Measurements from ENCODE around the gene CD80. TPM values are rescaled to one million over a fixed set of nuclear protein-coding genes. Genes with fewer than 3 reads are reported as not detected.
A peak's percentile ranks its signal among the peaks of the same experiment; 100 is the strongest.

The CD80 gene
- total and polyA plus RNA-seq, 2 donors, result 3.3 to 6.2 TPM

DNA sequence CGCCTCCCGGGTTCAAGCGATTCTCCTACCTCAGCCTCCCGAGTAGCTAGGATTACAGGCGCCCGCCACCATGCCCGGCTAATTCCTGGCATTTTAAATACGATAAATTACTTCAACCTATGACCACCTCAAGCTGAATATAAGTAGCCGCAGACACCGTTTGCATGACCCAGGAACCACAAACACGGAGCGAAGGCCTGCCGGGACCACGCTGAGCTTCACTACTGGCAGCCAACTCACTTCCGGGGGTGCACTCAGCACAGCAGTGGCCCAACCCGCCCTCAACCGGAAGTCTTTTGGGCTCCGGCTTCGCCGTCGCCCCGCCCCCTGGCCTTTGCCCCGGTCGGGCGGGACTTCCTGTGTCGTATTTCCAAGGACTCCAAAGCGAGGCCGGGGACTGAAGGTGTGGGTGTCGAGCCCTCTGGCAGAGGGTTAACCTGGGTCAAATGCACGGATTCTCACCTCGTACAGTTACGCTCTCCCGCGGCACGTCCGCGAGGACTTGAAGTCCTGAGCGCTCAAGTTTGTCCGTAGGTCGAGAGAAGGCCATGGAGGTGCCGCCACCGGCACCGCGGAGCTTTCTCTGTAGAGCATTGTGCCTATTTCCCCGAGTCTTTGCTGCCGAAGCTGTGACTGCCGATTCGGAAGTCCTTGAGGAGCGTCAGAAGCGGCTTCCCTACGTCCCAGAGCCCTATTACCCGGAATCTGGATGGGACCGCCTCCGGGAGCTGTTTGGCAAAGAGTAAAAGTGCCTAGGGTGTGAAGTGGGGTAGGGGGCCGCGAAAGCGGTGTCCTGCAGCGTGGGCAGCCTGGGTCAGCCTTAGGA lies 61.0 kb downstream of the CD80 start, which contains the start of gene TIMMDC1:
TIMMDC1 (plus strand) TSS at position 362 of the 826 bp plus-strand sequence; CDS start at position 549, 187 bp downstream.
- H3K36me3 ChIP-seq (ENCODE audit: control insufficient read depth in 2 of 2, insufficient read depth in 2 of 2, low read length in 1 of 2), result peaks cover 0 to under 1% of the 10 kb centered on the region in 2 donors
- WGBS, result under 1% methylated on average over 58 of the region's 58 CpGs
- no peaks in the 10 kb centered on the region for H3K27me3 ChIP-seq (ENCODE audit: control insufficient read depth in 2 of 2, insufficient read depth in 1 of 2, low read length in 1 of 2)
- peak within 1 kb of the TSS; percentile 94 to 97 for H3K27ac ChIP-seq (ENCODE audit: low read depth in 1 of 2, low read length in 1 of 2)
- no peaks in the 10 kb centered on the region for H3K9me3 ChIP-seq (ENCODE audit: control insufficient read depth in 2 of 2, insufficient read depth in 1 of 2, low read length in 1 of 2)
- peaks cover 12 to 15% of the 10 kb centered on the region in 2 donors for H3K4me1 ChIP-seq (ENCODE audit: control insufficient read depth in 2 of 2, insufficient read depth in 2 of 2, low read length in 2 of 2)
- peak within 1 kb of the TSS; percentile 92 to 97 for H3K4me3 ChIP-seq (ENCODE audit: low read length in 2 of 2)
- DNase-seq (ENCODE audit: low read depth in 6 of 9, low spot score in 9 of 9), result peak; percentile 89 to 99 (median 94)

DNA sequence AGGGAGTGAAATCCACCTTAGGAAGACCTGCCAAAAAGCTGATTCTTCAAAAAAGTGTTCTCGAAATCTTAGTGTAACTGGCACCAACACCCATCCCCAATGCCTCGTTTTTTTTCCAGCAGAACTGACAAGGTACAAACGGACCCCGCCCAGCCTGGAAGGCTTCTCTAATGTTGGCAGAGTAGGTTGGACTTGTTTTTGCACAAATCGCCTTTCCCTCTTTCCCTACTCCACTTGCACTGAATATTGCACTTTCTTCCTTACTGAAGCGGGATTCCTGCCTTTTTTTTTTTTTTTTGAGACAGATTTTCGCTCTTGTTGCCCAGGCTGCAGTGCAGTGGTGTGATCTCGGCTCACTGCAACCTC lies 61.6 kb downstream of the CD80 start:
- Histone ChIP-seq H3K27ac (ENCODE audit: low read depth in 1 of 2, low read length in 1 of 2) (peak overlapping the region; percentile 94 to 97), H3K4me1 (ENCODE audit: control insufficient read depth in 2 of 2, insufficient read depth in 2 of 2, low read length in 2 of 2) (peaks cover 12 to 15% of the 10 kb centered on the region in 2 donors), H3K36me3 (ENCODE audit: control insufficient read depth in 2 of 2, insufficient read depth in 2 of 2, low read length in 1 of 2) (peaks cover 0 to under 1% of the 10 kb centered on the region in 2 donors), H3K4me3 (ENCODE audit: low read length in 2 of 2) (peak overlapping the region; percentile 92 to 97), H3K9me3 (ENCODE audit: control insufficient read depth in 2 of 2, insufficient read depth in 1 of 2, low read length in 1 of 2) (no peaks in the 10 kb centered on the region), H3K27me3 (ENCODE audit: control insufficient read depth in 2 of 2, insufficient read depth in 1 of 2, low read length in 1 of 2) (no peaks in the 10 kb centered on the region)
- WGBS, result 11% methylated on average over 8 of the region's 8 CpGs
- DNase-seq (ENCODE audit: low read depth in 6 of 9, low spot score in 9 of 9), result peak in 4 of 9 donors; percentile 2 to 45 (median 10)

DNA sequence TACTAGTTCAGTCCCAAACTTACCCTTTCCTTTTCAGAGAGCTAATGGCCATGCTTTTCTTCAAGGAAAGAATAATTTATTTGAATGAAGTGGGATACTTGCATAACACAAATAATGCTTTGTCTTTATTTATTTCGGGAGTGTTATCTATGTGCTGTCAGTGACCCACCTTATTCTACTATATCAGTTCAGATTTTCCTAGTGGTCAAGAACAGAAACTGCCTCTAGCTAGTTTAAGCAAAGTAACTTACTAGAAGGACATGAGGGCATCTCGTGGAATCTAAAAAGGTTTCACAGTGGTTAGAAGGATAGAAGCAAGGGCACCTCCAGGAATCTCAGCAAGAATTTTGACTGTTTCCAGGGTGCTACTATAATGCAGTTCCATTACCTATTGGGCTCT lies 64.8 kb downstream of the CD80 start:
- no peak for DNase-seq (ENCODE audit: low read depth in 6 of 9, low spot score in 9 of 9)
- Histone ChIP-seq H3K9me3 (ENCODE audit: control insufficient read depth in 2 of 2, insufficient read depth in 1 of 2, low read length in 1 of 2) (no peaks in the 10 kb centered on the region), H3K4me3 (ENCODE audit: low read length in 2 of 2) (no peak overlapping the region), H3K4me1 (ENCODE audit: control insufficient read depth in 2 of 2, insufficient read depth in 2 of 2, low read length in 2 of 2) (peaks cover 11 to 12% of the 10 kb centered on the region in 2 donors), H3K27ac (ENCODE audit: low read depth in 1 of 2, low read length in 1 of 2) (no peak overlapping the region), H3K27me3 (ENCODE audit: control insufficient read depth in 2 of 2, insufficient read depth in 1 of 2, low read length in 1 of 2) (no peaks in the 10 kb centered on the region), H3K36me3 (ENCODE audit: control insufficient read depth in 2 of 2, insufficient read depth in 2 of 2, low read length in 1 of 2) (peaks cover 3 to 13% of the 10 kb centered on the region in 2 donors)
- 96% methylated on average over 2 of the region's 2 CpGs for WGBS

DNA sequence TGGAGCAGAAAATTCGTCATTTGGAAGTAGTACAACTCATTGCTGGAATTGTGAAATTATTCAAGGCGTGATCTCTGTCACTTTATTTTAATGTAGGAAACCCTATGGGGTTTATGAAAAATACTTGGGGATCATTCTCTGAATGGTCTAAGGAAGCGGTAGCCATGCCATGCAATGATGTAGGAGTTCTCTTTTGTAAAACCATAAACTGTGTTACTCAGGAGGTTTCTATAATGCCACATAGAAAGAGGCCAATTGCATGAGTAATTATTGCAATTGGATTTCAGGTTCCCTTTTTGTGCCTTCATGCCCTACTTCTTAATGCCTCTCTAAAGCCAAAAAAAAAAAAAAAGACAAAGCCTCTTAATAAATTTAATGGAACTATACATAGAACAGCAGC lies 66.6 kb downstream of the CD80 start:
- no peak for DNase-seq (ENCODE audit: low read depth in 6 of 9, low spot score in 9 of 9)
- H3K36me3 ChIP-seq (ENCODE audit: control insufficient read depth in 2 of 2, insufficient read depth in 2 of 2, low read length in 1 of 2), result peaks cover 14 to 24% of the 10 kb centered on the region in 2 donors
- H3K27ac ChIP-seq (ENCODE audit: low read depth in 1 of 2, low read length in 1 of 2), result no peak overlapping the region
- no peaks in the 10 kb centered on the region for H3K27me3 ChIP-seq (ENCODE audit: control insufficient read depth in 2 of 2, insufficient read depth in 1 of 2, low read length in 1 of 2)
- 96% methylated on average over 3 of the region's 3 CpGs for WGBS
- H3K4me1 ChIP-seq (ENCODE audit: control insufficient read depth in 2 of 2, insufficient read depth in 2 of 2, low read length in 2 of 2), result peaks cover 2 to 3% of the 10 kb centered on the region in 2 donors
- H3K4me3 ChIP-seq (ENCODE audit: low read length in 2 of 2), result no peak overlapping the region
- no peaks in the 10 kb centered on the region for H3K9me3 ChIP-seq (ENCODE audit: control insufficient read depth in 2 of 2, insufficient read depth in 1 of 2, low read length in 1 of 2)

DNA sequence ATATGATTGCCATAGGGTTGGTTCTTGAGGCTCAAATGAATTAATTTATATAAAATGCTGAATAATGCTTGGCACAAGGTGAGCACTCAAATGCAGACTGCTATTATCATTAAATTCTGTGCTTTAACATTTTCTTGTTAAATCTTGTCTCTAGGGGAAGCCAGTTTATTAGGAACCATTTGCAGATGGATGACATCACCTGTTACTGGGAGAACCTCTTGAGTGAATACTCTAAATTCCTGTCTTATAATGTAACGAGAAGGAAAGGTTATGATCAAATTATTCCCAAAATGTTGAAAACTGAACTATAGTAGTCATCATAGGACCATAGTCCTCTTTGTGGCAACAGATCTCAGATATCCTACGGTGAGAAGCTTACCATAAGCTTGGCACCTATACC lies 67.3 kb downstream of the CD80 start:
- Histone ChIP-seq H3K9me3 (ENCODE audit: control insufficient read depth in 2 of 2, insufficient read depth in 1 of 2, low read length in 1 of 2) (no peaks in the 10 kb centered on the region), H3K27me3 (ENCODE audit: control insufficient read depth in 2 of 2, insufficient read depth in 1 of 2, low read length in 1 of 2) (no peaks in the 10 kb centered on the region), H3K27ac (ENCODE audit: low read depth in 1 of 2, low read length in 1 of 2) (no peak overlapping the region), H3K36me3 (ENCODE audit: control insufficient read depth in 2 of 2, insufficient read depth in 2 of 2, low read length in 1 of 2) (peaks cover 14 to 27% of the 10 kb centered on the region in 2 donors), H3K4me3 (ENCODE audit: low read length in 2 of 2) (no peak overlapping the region), H3K4me1 (ENCODE audit: control insufficient read depth in 2 of 2, insufficient read depth in 2 of 2, low read length in 2 of 2) (no peaks in the 10 kb centered on the region)
- 98% methylated on average over 2 of the region's 2 CpGs for whole genome bisulfite sequencing
- DNase-seq (ENCODE audit: low read depth in 6 of 9, low spot score in 9 of 9), result no peak

DNA sequence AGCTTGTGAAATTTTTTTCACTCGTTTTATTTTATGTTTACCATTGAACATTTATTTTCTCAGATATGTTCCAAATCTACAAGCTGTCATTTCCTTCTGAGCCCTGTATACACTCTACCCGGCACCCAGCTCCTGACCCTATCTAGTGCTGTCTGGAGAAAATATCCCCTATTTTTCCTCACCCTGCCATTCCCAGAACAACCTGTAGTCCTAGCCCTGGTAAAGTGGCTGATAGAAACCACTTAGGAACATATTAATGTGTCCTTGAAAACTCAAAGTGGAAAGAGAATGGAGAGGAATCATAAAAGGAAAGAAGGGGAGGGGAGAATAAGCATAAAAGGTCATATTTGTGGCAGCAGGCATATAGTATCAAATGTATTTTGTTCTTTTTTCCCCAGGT lies 69.3 kb downstream of the CD80 start:
- no peaks in the 10 kb centered on the region for H3K9me3 ChIP-seq (ENCODE audit: control insufficient read depth in 2 of 2, insufficient read depth in 1 of 2, low read length in 1 of 2)
- no peaks in the 10 kb centered on the region for H3K4me1 ChIP-seq (ENCODE audit: control insufficient read depth in 2 of 2, insufficient read depth in 2 of 2, low read length in 2 of 2)
- no peak overlapping the region for H3K4me3 ChIP-seq (ENCODE audit: low read length in 2 of 2)
- WGBS, result over 99% methylated on average over 2 of the region's 2 CpGs
- H3K27me3 ChIP-seq (ENCODE audit: control insufficient read depth in 2 of 2, insufficient read depth in 1 of 2, low read length in 1 of 2), result no peaks in the 10 kb centered on the region
- peaks cover 28 to 47% of the 10 kb centered on the region in 2 donors for H3K36me3 ChIP-seq (ENCODE audit: control insufficient read depth in 2 of 2, insufficient read depth in 2 of 2, low read length in 1 of 2)
- no peak for DNase-seq (ENCODE audit: low read depth in 6 of 9, low spot score in 9 of 9)
- H3K27ac ChIP-seq (ENCODE audit: low read depth in 1 of 2, low read length in 1 of 2), result no peak overlapping the region

DNA sequence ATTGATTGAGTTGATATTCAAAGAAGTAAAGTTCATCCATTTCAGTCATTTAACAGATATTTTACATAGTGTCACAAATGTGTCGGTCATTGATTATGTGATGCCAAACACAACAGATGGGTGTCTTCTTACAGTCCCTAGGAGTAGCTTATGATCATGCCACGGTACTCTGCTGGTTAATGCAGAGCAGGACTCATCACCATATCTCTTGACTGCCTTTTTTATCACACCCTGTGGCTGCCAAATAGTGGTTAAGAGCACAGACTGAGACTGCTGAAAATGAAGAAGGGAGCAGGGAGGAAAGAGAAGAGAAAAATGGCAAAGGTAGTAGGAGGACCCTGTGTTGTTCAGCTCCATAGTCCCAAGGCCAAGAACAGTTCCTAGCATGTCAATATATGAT lies 73.9 kb downstream of the CD80 start:
- Histone ChIP-seq H3K4me3 (ENCODE audit: low read length in 2 of 2) (no peak overlapping the region), H3K4me1 (ENCODE audit: control insufficient read depth in 2 of 2, insufficient read depth in 2 of 2, low read length in 2 of 2) (no peaks in the 10 kb centered on the region), H3K27ac (ENCODE audit: low read depth in 1 of 2, low read length in 1 of 2) (no peak overlapping the region), H3K9me3 (ENCODE audit: control insufficient read depth in 2 of 2, insufficient read depth in 1 of 2, low read length in 1 of 2) (no peaks in the 10 kb centered on the region), H3K36me3 (ENCODE audit: control insufficient read depth in 2 of 2, insufficient read depth in 2 of 2, low read length in 1 of 2) (peaks cover 31 to 51% of the 10 kb centered on the region in 2 donors), H3K27me3 (ENCODE audit: control insufficient read depth in 2 of 2, insufficient read depth in 1 of 2, low read length in 1 of 2) (no peaks in the 10 kb centered on the region)
- WGBS, result 95% methylated on average over 2 of the region's 2 CpGs
- no peak for DNase-seq (ENCODE audit: low read depth in 6 of 9, low spot score in 9 of 9)

DNA sequence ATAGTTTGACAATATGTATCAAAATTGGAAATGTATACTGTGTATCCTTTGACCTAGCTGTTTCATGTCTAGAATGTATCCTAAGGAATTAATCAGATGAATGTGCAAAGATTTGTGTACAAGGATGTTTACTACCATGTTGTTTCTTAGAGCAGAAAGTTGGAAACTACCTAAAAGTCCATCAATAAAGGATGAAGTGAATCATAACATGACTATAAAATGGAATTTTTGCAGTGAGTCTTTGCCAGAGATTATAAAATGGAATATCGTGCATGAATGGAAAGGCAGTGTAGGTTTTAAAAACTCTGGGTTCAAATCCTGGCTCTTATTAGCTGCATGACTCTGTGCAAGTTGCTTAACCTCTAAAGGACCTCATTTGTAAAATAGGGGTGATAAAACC lies 76.3 kb downstream of the CD80 start:
- Histone ChIP-seq H3K27me3 (ENCODE audit: control insufficient read depth in 2 of 2, insufficient read depth in 1 of 2, low read length in 1 of 2) (no peaks in the 10 kb centered on the region), H3K9me3 (ENCODE audit: control insufficient read depth in 2 of 2, insufficient read depth in 1 of 2, low read length in 1 of 2) (no peaks in the 10 kb centered on the region), H3K36me3 (ENCODE audit: control insufficient read depth in 2 of 2, insufficient read depth in 2 of 2, low read length in 1 of 2) (peaks cover 17 to 45% of the 10 kb centered on the region in 2 donors), H3K4me1 (ENCODE audit: control insufficient read depth in 2 of 2, insufficient read depth in 2 of 2, low read length in 2 of 2) (no peaks in the 10 kb centered on the region), H3K4me3 (ENCODE audit: low read length in 2 of 2) (no peak overlapping the region), H3K27ac (ENCODE audit: low read depth in 1 of 2, low read length in 1 of 2) (no peak overlapping the region)
- 94% methylated on average over 1 of the region's 1 CpG for WGBS
- no peak for DNase-seq (ENCODE audit: low read depth in 6 of 9, low spot score in 9 of 9)

DNA sequence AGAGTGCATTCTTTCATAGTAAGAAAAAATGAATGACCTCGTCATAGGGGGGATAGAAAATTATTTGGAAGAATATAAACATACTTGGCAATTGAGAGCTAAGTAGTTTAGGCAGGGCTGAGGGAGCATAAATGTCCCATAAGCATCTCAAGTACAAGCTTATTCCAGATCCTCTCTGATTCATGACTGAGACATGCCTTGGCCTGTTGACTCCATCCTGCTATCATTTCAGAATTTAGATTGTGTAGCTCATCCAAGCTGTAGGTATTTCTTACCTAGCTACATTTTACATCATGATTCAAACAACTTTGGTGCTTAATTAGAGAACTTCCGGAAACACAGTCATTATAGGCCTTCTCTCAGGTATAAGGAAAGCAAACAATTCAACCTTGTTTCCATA lies 78.3 kb downstream of the CD80 start:
- DNase-seq (ENCODE audit: low read depth in 6 of 9, low spot score in 9 of 9), result no peak
- Histone ChIP-seq H3K4me3 (ENCODE audit: low read length in 2 of 2) (no peak overlapping the region), H3K36me3 (ENCODE audit: control insufficient read depth in 2 of 2, insufficient read depth in 2 of 2, low read length in 1 of 2) (peaks cover 22 to 45% of the 10 kb centered on the region in 2 donors), H3K27me3 (ENCODE audit: control insufficient read depth in 2 of 2, insufficient read depth in 1 of 2, low read length in 1 of 2) (no peaks in the 10 kb centered on the region), H3K27ac (ENCODE audit: low read depth in 1 of 2, low read length in 1 of 2) (no peak overlapping the region), H3K4me1 (ENCODE audit: control insufficient read depth in 2 of 2, insufficient read depth in 2 of 2, low read length in 2 of 2) (no peaks in the 10 kb centered on the region), H3K9me3 (ENCODE audit: control insufficient read depth in 2 of 2, insufficient read depth in 1 of 2, low read length in 1 of 2) (no peaks in the 10 kb centered on the region)
- WGBS, result 95% methylated on average over 2 of the region's 2 CpGs

Measured in thymus (tissue), 11 donors.